Medulla oblongata (tissue), 1 donor: ENCODE results near the gene RAB6B.

Source experiments
- DNase-seq: peaks from one replicate; pipeline ENCODE4 v3.0.0-alpha.2; 2015; ENCODE audit errors: extremely low spot score

The RAB6B gene

DNA sequence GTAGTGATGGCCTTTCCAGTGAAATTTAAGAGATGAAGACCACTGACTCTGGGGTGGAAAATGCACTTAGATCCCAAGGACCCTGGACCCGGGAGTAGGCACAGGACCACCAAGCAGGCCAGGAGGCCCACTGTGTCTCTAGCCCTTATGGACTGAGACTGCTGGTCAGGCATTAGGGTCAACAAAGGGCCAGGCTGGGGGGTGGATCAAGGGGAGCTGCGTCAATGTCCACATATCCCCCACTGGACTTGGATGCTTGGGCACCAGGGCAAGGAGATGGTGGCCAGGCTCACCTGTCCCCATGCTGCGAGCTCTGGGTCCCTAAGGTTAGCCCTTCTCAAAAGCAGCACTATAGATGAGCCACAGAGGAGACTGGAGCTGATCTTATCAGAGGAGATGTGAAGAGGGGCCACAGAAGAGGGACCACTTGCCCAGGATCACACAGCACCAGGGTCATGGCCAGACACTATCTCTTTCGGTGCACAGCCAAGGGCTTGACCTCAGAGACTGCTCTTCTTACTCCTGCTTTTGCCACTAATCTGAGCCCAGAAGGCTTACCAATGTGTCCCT lies 14.7 kb downstream of the RAB6B start:
- DNase-seq, result no peak

DNA sequence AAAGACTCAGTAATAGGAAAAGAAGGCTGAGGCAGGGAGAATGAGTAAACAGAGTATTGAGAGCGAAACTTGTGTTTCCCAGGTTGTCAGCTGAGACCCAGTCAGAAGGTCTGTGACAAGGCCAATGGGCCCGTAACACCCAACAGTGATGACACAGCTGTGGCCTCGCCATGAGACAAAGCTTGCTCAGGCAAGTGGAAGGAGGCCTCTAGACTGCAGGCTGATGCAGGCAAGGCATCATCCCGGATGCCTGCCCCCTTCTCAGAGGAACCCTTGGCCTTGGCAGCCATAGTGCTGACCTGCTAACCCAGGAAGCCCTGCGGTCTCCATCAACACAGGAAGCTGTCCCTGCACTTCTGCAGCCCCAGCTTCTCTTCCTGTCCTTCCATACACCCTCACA lies 15.4 kb downstream of the RAB6B start:
- no peak for DNase-seq

DNA sequence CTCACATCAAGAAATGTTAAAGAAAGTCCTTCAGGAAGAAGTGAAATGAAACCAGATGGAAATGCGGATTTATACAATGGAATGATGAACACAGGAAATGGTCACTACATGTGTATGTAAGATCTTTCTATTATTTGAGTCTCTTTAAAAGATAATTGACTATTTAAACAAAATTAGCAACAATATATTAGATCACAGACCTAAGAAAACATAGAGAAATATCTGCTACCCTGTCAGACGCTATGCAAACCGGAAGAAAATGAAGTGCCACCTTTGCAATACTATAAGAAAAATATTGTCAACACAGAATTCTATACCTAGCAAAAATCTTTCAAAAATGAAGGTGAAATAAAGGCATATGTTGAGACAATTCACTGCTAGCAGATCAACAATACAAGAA lies 17.2 kb downstream of the RAB6B start:
- no peak for DNase-seq

DNA sequence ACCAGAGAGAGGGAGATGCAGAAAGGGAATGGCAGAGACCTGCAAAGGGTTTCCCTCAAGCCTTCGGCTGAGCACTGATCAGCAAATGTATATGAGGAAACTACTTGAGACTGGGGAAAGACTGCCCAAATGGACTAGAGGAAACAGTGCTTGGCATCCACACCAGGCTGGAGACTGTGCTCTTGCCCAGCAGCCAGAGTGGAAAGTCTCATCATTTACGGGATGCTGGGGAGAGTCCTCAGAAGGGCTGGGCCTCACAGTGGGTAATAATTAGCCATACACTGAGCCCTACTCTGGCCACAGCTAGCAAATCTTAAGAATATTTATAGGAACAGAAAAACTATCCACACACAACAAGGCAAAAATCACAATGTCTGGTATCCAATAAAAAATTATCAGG lies 18.5 kb downstream of the RAB6B start:
- no peak for DNase-seq

DNA sequence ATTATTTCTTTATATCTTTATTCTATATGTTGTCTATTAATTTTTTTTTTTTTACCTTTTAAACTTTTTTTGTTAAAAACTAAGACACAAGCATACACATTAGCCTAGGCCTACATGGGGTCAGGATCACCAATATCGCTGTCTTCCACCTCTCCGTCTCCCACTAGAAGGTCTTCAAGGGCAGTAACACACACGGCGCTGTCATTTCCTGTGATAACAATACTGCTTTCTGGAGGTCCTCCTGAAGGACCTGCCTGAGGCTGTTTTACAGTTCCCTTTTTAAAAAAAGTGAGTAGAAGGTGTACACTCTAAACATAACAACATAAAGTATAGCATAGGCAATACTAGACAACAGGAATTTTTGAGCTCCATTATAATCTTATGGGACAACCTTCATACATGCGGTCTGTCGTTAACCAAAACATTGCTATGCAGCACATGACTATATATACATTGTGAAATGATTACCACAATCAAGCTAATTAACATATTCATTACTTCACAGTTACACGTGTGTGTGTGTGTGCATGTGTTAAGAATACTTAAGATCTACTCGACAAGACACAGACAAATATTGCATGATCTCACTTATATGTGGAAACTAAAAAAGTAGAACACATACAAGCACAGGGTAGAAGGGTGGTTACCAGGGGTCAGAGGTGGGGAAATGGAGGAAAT lies 20.8 kb downstream of the RAB6B start:
- DNase-seq, result no peak

DNA sequence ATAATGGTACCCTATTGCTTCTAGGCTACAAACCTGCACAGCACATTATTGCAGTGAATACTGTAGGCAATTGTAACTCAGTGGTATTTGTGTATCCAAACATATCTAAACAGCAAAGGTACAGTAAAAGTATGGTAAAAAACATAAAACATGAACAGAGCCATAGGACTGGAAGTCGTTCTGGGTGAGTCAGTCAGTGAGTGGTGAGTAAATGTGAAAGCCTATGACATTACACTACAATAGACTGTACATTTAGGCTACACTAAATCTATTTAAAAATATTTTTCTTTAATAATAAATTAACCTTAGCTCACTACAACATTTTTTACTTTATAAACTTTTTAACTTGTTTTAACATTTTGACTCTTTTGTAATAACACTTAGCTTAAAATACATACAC lies 21.3 kb downstream of the RAB6B start:
- no peak for DNase-seq

DNA sequence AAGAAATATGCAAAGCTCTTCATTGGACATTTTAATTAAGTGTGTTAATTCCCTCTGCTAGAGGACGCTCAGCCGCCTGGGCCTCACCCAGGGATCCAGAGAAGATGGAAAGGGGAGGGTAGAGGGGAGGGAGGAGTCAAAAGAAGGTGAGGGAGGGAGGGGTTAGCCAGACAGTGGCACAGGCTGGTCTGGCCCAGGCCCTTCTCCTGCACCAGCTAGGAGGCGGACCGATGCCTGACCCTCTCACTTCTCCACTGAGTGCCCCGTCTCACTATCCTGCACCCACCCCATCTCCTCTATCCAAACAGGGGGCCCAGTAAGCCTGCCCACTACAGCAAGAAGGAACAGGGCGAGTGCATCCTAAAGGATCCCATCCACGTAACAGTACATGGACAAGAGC lies 22.9 kb downstream of the RAB6B start:
- no peak for DNase-seq

DNA sequence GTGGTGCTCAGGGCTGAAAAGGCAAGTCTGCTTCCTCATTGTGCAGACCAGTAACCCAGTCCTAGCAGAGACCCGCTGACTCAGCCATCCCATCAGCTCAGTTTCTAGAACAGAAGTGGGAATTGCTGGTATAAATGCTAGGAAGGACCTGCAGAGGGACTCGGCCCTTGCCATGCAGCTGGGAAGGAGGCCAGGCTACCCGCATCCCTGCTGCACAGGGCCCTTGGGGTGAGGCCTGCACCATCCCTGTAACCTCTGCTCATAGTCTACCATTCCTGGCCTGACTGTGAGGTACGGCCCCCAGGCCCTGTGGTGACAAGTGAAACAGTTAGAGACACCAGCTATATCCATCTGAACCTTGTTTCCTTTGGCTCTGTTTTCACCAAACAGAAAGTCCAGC lies 23.5 kb downstream of the RAB6B start:
- DNase-seq, result no peak

DNA sequence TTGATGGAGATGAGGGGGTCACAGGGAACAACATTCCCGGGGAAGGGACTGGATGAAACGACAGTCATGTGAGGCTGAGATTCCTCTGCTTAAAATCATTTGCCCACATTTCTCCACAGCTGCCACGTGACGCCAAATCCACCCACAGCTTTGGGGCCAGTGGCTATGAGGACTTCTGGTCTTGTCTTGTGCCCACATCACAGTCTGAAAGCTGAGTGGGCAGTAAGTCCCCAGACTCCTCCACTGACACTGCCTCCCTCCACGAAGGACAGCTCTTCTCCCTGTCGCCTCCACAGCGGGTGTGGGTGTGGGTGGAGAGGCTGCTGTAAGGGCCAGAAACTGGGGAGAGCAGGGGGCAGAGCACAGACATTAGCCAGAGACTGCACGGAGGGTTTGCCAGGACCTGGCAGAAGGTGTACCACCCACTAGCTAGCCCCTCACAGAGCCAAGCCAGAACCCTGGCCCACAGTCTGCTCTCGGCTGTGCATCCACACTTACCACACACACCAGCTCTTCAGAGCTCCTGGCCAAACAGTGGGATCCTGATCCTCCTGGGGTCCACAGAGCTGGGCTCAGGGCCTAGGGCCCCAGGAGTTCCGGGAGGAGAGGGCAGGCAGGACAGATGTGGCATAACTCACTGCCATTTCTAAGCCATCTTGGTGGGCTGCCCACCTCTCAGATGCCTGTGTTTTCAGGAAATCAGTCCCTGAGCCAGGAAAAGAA lies 24.2 kb downstream of the RAB6B start:
- no peak for DNase-seq

DNA sequence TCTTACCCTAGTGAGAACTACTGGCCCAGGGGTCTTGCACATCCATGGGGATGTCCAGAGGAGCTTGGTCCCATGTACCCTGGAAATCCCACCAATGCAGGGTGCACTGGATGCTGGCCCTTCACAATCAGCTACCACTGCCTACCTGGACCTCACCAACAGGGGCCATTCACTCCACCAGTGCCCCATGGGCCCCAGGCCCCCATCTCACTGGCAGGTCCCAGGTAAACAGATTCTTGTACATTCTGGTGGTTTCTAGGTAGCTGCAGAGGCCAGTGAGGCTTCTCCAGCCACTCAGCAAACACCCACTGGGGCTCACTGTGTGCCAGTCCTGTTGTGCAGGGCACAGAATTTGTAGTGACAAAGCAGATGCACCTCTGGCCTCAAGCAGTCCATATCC lies 24.9 kb downstream of the RAB6B start:
- no peak for DNase-seq

DNA sequence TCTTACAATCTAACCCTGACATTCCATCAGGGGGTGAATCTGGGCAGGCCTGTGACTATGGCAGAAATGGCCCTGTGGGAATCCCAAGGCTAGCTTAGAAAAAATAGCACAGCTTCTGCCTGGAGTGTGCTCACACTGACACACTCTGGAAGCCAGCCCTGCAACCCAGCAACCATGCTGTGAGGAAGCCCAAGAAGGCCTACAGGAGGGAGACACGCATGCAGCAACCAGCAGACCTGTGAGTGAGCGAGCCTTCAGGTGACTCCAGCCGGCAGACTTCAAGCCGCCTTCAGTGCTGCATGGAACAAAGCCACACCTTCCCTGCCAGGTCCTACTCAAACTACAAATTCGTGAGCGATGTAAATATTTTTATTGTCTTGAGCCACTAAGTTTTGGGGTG lies 26.1 kb downstream of the RAB6B start:
- DNase-seq, result no peak

DNA sequence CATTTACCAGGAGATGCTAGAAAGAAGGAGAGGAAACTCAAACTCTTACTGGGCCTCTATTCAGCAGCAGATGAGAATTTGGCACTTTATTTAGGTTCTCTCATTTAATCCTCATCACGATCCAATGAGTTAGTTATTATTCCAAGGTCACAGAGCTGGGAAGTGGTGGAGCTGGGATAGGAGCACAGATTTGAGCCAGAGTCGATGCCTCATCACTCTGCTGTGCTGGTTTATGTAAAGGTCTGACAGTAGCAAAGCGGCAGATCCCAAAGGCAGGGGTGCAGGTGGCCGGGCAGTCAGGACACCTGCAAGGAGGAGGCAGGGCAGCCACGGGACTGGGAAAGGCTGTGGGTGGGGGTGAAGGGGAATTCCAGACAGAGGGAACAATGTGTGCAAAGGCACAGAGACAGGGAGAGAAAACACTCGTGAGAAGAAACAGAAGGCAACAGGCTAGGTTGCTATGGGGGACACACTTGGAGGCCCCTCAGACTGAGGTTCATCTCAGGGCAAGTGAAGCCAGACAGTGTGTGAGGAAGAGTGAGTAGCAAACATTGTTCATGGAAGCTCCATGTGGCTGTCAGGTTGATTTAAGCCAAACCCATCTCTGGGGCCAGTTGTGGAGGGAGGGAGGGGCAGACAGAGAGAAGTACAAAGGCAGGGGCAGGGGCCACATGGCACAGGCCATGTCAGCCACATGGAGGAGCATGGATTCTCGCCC lies 26.8 kb downstream of the RAB6B start:
- peak; percentile 35 for DNase-seq

DNA sequence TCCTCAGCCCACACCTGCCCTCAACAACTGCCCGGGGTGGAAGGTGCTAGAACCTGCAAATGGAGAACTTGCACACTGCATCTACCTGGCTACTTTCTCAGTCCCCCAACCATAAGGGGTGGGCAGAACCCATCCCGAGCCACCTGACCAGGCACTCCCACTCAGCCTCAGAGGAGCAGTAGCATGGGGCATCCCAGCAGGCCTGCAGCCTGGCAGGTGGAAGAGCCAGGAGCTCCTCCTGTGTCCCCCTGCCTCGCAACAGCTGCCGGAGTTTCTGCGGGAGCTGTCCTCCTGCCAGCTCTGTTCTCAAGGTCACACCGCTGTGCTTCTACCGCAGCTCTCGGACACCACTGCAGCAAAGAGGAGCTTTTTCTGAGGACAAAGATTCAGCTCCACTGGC lies 27.5 kb downstream of the RAB6B start:
- DNase-seq, result no peak

DNA sequence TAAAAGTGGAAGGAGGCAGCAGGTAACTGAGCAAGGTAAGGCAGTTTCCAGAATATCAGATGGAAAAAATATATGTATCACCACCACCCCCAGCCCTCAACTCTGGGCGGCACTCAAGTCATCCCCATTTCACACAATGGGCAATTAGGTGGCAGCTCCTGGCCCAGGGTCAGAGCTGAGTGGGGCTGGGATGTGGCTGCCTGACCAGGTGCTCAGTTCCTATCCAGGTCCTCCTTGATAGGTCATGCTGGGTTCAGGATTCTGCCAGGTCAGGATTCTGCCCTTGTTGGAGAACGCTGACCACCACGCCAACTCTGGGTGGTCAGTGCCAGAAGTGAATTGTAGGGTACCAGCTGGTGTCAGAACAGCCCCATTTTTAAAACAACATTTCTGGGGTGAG lies 29.5 kb downstream of the RAB6B start:
- DNase-seq, result no peak

DNA sequence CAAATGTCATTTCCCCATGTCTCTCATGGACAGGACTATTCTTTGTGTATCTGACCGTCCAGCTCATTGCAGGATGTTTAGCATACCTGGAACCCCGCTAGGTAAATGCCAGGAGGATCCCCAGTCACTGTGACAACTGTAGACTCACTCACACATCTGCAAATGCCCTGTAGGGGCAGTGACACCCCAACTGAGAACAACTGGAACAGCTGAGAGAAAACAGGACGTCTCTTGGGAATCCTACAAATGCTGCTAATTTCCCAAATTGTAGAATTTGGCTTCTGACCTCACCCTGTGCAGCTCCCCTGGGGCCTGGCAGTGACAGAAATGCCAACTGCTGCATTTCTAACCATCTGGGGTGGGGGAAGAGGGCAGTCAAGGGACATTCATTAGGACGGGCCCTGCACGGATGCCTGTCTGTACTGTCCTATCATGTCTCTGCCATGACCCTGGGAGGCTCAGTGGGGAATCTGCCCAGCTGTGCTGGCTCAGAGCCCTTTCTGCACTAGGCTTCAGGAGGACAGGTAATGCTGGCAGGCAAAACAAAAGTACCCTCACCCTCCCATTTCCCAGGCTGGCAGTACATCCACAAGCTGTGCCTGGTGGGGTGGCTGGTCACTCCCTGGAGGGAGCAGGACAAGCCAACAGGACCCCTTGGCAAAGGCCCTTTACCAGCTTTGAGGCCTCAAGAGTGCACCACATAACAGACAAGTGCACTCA lies 30.4 kb downstream of the RAB6B start:
- DNase-seq, result no peak

DNA sequence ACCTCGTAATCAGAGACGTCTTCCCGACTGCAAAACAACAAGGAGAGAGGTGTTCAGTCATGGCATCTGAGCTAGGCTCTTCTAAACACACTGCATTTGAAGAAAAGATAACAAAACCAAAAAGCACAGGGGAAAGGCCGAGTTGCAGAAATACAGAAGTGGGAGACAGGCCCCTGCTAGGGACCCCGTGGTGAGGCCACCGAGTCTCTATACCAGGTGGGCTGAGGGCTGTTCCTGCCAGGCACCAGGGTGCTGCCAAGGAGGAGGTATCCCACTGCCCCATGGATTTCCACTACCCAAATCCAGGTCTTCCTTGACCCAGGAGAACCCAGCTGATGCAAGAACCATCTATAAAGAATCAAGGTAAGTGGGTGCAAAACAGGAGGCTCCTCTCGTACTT lies 31.1 kb downstream of the RAB6B start:
- no peak for DNase-seq

DNA sequence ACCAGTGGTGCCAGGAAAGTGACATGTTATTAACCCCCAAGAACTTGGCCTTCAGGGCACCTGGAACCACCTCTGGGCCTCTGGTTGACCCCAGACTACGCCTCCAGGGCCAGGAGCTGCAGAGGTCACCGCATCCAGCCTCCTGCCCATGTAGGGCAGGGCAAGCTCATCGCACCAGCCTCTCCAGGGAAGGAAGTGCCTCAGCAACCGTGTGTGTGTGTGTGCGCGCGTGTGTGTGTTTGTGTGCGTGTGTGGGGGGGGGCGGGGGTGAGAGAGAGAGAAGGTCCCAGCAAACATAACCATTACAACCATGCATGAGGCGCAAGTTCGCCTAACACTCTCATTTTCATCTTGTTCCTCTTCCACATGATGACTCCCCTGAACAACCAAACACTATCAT lies 31.8 kb downstream of the RAB6B start:
- DNase-seq, result no peak

DNA sequence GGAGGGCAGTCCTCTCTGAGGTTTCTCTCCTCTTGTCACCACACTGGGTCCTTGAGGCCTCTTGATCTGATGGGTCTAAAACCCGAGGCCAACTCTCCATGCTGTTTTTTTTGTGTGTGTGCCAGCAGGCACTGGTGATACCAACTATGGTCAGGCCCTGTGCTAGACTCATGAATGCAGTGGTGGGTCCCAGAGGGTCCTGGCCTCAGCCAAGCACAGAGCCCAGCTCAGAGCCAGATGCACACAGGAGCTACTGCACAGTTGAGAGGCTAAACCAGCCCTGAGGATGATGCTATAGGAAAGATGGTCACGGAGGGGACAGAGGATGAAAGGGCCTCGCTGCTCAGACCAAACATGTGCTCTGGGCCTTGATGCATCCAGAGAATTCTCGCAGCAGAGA lies 33.5 kb downstream of the RAB6B start:
- DNase-seq, result no peak

DNA sequence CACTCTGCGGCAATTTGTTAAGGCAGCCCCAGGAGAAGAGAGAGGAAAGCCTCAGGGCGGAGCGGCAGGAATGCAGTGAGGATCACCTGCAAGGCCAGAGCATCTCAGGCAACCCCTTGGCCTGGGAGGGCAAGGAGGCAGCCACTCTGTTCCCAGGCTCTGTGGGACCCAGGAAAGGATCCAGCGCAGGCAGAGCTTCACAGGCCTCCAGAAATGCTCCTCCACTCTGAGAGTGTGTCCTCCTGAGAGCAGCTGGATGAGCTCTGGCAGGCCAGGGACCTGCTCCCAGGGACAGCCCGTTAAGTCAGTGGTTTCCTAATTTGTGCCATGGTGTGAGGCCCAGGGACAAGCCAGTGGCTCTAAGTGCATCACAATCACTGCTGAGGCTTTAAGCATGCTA lies 35.2 kb downstream of the RAB6B start:
- no peak for DNase-seq

DNA sequence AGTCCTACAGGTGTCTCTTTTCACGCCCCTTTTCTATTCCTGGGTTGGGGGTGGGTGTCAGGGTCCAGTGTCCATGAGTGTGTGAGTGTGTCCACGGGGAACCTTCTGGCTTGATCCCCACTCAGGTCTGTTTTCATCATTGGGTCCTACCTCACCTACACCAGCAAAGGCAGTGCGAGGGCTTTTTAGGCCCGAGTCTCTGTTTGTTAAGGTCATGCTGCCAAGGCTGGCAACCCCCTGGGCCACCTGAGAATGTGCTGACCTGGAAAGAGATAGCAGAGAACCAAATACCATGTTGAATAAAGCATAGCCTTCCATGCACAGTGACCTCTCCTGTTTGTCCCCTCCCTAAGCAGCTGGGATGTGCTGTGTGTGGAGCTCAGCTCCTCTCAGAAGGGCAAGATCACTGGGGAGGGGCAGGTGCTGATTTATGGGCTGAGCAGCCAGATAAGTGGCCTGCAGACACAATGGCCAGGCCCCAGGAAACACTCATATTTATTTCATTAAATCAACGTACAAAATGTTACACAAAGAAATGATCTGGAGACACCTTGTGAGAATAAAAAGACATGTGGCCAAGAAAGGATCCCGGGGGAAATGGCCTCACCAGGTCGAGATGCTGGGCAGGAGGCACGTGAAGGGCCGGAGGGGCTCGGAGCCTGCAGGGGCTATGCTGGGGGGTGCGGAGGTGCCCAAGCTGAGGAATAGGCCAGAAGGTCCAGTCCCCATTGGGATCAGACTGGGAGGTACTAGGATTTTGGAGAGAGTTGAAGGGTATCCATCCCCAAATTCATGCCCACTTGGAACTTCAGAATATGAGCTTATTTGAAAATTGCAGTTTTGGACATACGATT lies 36.1 kb downstream of the RAB6B start:
- no peak for DNase-seq

DNA sequence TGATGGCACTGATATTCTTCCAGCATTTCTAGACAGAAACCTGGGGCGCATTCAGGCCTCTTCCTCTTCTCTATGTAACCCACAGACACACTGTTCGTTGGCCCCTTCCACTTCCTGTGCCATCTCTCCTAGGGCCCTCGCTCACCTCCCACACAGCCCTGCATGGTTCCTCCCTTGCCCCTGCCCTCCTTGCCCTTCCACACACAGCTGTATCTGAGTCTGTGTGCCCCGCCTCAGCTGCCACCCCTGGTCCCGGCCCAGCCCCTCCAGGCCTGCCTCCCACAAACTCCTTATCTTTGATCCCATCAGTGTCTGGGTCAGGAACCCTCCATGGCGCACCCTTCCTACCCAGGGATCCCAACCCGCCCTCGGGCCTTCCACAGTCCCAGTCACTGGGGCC lies 37.9 kb downstream of the RAB6B start:
- no peak for DNase-seq
